Osteocyte (in vitro differentiated cells): ENCODE results near the gene SLC44A1. TPM values are rescaled to one million over a fixed set of nuclear protein-coding genes. Genes with fewer than 3 reads are reported as not detected.

Experiments used
- DNase-seq: peaks from one replicate; pipeline ENCODE4 v3.0.0; 2021; ENCODE audit warnings: mixed read lengths; ENCODE audit not compliant: unreplicated experiment; ENCODE audit errors: extremely low spot score
- H3K27ac Mint-ChIP-seq: one replicate; pipeline ENCODE4 v1.8.0; 2021; ENCODE audit warnings: mild to moderate bottlenecking, mixed read lengths; ENCODE audit not compliant: unreplicated experiment
- H3K27me3 Mint-ChIP-seq: one replicate; pipeline ENCODE4 v1.8.0; 2021; ENCODE audit warnings: mixed read lengths; ENCODE audit not compliant: unreplicated experiment
- H3K36me3 Mint-ChIP-seq: one replicate; pipeline ENCODE4 v1.8.0; 2021; ENCODE audit warnings: mixed read lengths; ENCODE audit not compliant: unreplicated experiment
- H3K4me1 Mint-ChIP-seq: one replicate; pipeline ENCODE4 v1.8.0; 2021; ENCODE audit warnings: mixed read lengths; ENCODE audit not compliant: unreplicated experiment
- H3K4me3 Mint-ChIP-seq: one replicate; pipeline ENCODE4 v1.8.0; 2021; ENCODE audit warnings: mild to moderate bottlenecking, moderate library complexity, mixed read lengths; ENCODE audit not compliant: unreplicated experiment
- H3K9me3 Mint-ChIP-seq: one replicate; pipeline ENCODE4 v1.8.0; 2021; ENCODE audit warnings: mixed read lengths; ENCODE audit not compliant: unreplicated experiment
- CTCF ChIP-seq: fragments of 200-600 bp; sonication (generic); IDR thresholded peaks from 2 replicates; pipeline ENCODE4 v1.5.0; 2021; ENCODE audit warnings: antibody characterized with exemption, mild to moderate bottlenecking, moderate library complexity
- total RNA-seq: library from RNA; stranded (reverse); gene quantifications from 2 replicates; pipeline ENCODE4 v1.2.1, GENCODE V29; 2021

Gene SLC44A1
- total RNA-seq, 1 donor from 2014 or later: 30.2 TPM

- Mint-ChIP-seq H3K27me3 (no peaks in the 10 kb centered on the region), H3K36me3 (peaks cover 3% of the 10 kb centered on the region), H3K9me3 (no peaks in the 10 kb centered on the region), H3K4me3 (no peak overlapping the region), H3K27ac (no peak overlapping the region), H3K4me1 (peaks cover 16% of the 10 kb centered on the region)
- no peak for DNase-seq
- TF ChIP-seq CTCF: no peak
Observed at GRCh38 chr9:105333076-105333475, 88.6 kb downstream of the SLC44A1 start.

- Mint-ChIP-seq H3K9me3 (no peaks in the 10 kb centered on the region), H3K4me1 (peaks cover 16% of the 10 kb centered on the region), H3K36me3 (peaks cover 3% of the 10 kb centered on the region), H3K27me3 (no peaks in the 10 kb centered on the region), H3K27ac (no peak overlapping the region), H3K4me3 (no peak overlapping the region)
- no peak for DNase-seq
- TF ChIP-seq CTCF: no peak
Observed at GRCh38 chr9:105333811-105334210, 89.4 kb downstream of the SLC44A1 start.

- Mint-ChIP-seq H3K4me1 (peaks cover 14% of the 10 kb centered on the region), H3K9me3 (no peaks in the 10 kb centered on the region), H3K4me3 (no peak overlapping the region), H3K36me3 (peaks cover 6% of the 10 kb centered on the region), H3K27ac (no peak overlapping the region), H3K27me3 (no peaks in the 10 kb centered on the region)
- TF ChIP-seq CTCF: no peak
- DNase-seq: no peak
Observed at GRCh38 chr9:105338308-105338707, 93.9 kb downstream of the SLC44A1 start.

GRCh38 chr9:105339849-105340248, 95.4 kb downstream of the SLC44A1 start:
- Mint-ChIP-seq H3K27ac (no peak overlapping the region), H3K9me3 (no peaks in the 10 kb centered on the region), H3K27me3 (no peaks in the 10 kb centered on the region), H3K36me3 (peaks cover 6% of the 10 kb centered on the region), H3K4me1 (peaks cover 14% of the 10 kb centered on the region), H3K4me3 (no peak overlapping the region)
- no peak for TF ChIP-seq CTCF
- DNase-seq: no peak

- H3K9me3 Mint-ChIP-seq: no peaks in the 10 kb centered on the region
- H3K4me3 Mint-ChIP-seq: peak overlapping the region; percentile 49
- no peak for TF ChIP-seq CTCF
- peak overlapping the region; percentile 79 for H3K27ac Mint-ChIP-seq
- DNase-seq: no peak
- H3K36me3 Mint-ChIP-seq: peaks cover 6% of the 10 kb centered on the region
- no peaks in the 10 kb centered on the region for H3K27me3 Mint-ChIP-seq
- H3K4me1 Mint-ChIP-seq: peaks cover 14% of the 10 kb centered on the region
Observed at GRCh38 chr9:105341434-105342146, 97.1 kb downstream of the SLC44A1 start.
